Dermis microvascular lymphatic vessel endothelial cell (primary cell): ENCODE measurements around the gene ARMC8. TPM values are rescaled to one million over a fixed set of nuclear protein-coding genes. Genes with fewer than 3 reads are reported as not detected.

Experiments
- total RNA-seq: library from RNA; depleted of rRNA; stranded (reverse); fragments of >200 nt; gene quantifications from 2 replicates; pipeline ENCODE4 v1.2.1, GENCODE V29; 2014

The ARMC8 gene
- total RNA-seq, 1 donor from 2014 or later, result 41.1 TPM

Other genes starting within 250 kb of the ARMC8 start
- not detected in 2 replicates for gene CLDN18, start 177.1 kb upstream of the ARMC8 start, total RNA-seq
- 1.1 and 1.7 TPM in 2 replicates for gene DZIP1L, start 71.7 kb upstream of the ARMC8 start, total RNA-seq
- not detected in 2 replicates for gene A4GNT, start 54.9 kb upstream of the ARMC8 start, total RNA-seq
- gene DBR1, start 12.4 kb upstream of the ARMC8 start, total RNA-seq, result 12.9 and 13.5 TPM in 2 replicates
- 0.13 TPM in 1 of 2 replicates, not detected in the other for gene NME9, start 142.6 kb downstream of the ARMC8 start, total RNA-seq
- 9.4 and 11.4 TPM in 2 replicates for gene MRAS, start 161.3 kb downstream of the ARMC8 start, total RNA-seq
- under 0.01 TPM in 1 of 2 replicates, not detected in the other for gene ESYT3, start 247.3 kb downstream of the ARMC8 start, total RNA-seq